HepG2 (cell line): ENCODE measurements around the gene DCTN2. TPM values are rescaled to one million over a fixed set of nuclear protein-coding genes. Genes with fewer than 3 reads are reported as not detected.

Experiments used
- ATAC-seq: fragments of 200-7000 bp; cut with Tn5 transposase; 3 replicates; pipeline ENCODE4 v1.9.1; 2020; ENCODE audit warnings: mild to moderate bottlenecking, moderate library complexity
- BruUV-seq: library from RNA; stranded (reverse); fragments of 400-500 nt; replicated peaks from 2 replicates; lab custom pipeline; 2021; lab: Mats Ljungman, UMichigan
- CTCF ChIA-PET: fragments of 300-600 bp; formaldehyde crosslinking; extraction: SDS; loops from one replicate; lab custom pipeline; 2021; ENCODE audit warnings: low total read pairs, inconsistent platforms, low intra/inter-chr PET ratio; lab: Yijun Ruan, JAX
- POLR2A ChIA-PET: fragments of 350-600 bp; sonication (Branson Sonifier 250); formaldehyde crosslinking; loops from one replicate; lab custom pipeline; 2020; ENCODE audit warnings: antibody characterized with exemption, inconsistent platforms; lab: Yijun Ruan, JAX
- DNase-seq: peaks from one replicate; pipeline ENCODE4 v3.0.0-alpha.2; 2015; ENCODE audit warnings: low spot score
- FAIRE-seq: peaks from 3 replicates; lab custom pipeline; 2011; peaks lifted over from hg19 to GRCh38; lab: Jason Lieb, UNC
- H2AFZ ChIP-seq: one replicate; pipeline ENCODE4 v1.6.1; 2011; ENCODE audit warnings: low read length, inconsistent platforms
- H3K27ac ChIP-seq: fragments of 300-600 bp; 3 replicates; pipeline ENCODE4 v1.8.0; 2011; ENCODE audit warnings: mixed run types, mild to moderate bottlenecking, mixed read lengths, low read length, inconsistent platforms; ENCODE audit not compliant: insufficient read depth; ENCODE audit errors: extremely low read length
- H3K27me3 ChIP-seq, 2 experiments: fragments of 200-600 bp in 1 of 2; 2 replicates in 1 of 2; 3 replicates in 1 of 2; pipeline versions ENCODE4 v1.6.0 to v1.8.0; 2011; ENCODE audit warnings: low read length in 2 of 2, mild to moderate bottlenecking in 2 of 2, moderate library complexity in 2 of 2, inconsistent platforms in 1 of 2; ENCODE audit not compliant: insufficient read depth in 2 of 2, control insufficient read depth in 1 of 2
- H3K36me3 ChIP-seq, 2 experiments: fragments of 200-600 bp in 1 of 2; replicated peaks in 1 of 2; 2 replicates in 1 of 2; 3 replicates in 1 of 2; pipeline versions ENCODE4 v1.5.1 to v1.8.0; 2011; ENCODE audit warnings: low read length in 2 of 2, inconsistent platforms in 1 of 2; ENCODE audit not compliant: insufficient read depth in 2 of 2, control insufficient read depth in 1 of 2
- H3K4me1 ChIP-seq: 2 replicates; pipeline ENCODE4 v1.5.1; 2012; ENCODE audit warnings: low read length, inconsistent platforms; ENCODE audit not compliant: insufficient read depth
- H3K4me2 ChIP-seq: 2 replicates; pipeline ENCODE4 v1.6.0; 2011; ENCODE audit warnings: low read depth, low read length, inconsistent platforms
- H3K4me3 ChIP-seq, 3 experiments: fragments of 200-600 bp in 1 of 3; sonication (generic), shearing (Covaris generic) in 1 of 3; replicated peaks in 1 of 3; 2 replicates each; pipeline ENCODE4 v1.5.1; 2011 to 2016; ENCODE audit warnings: low read length in 3 of 3, inconsistent platforms in 2 of 3, low read depth in 2 of 3, mild to moderate bottlenecking in 2 of 3, control low read depth in 1 of 3, mixed read lengths in 1 of 3; ENCODE audit not compliant: insufficient read depth in 1 of 3
- H3K79me2 ChIP-seq: one replicate; pipeline ENCODE4 v1.6.1; 2011; ENCODE audit warnings: low read length, inconsistent platforms; ENCODE audit not compliant: insufficient read depth
- H3K9ac ChIP-seq: 2 replicates; pipeline ENCODE4 v1.6.0; 2011; ENCODE audit warnings: mild to moderate bottlenecking, low read depth, low read length, inconsistent platforms; ENCODE audit not compliant: insufficient read depth
- H3K9me3 ChIP-seq: 2 replicates; pipeline ENCODE4 v1.5.1; 2012; ENCODE audit warnings: mild to moderate bottlenecking, low read length
- H4K20me1 ChIP-seq: 2 replicates; pipeline ENCODE4 v1.6.0; 2011; ENCODE audit warnings: inconsistent platforms, mild to moderate bottlenecking, low read length, moderate library complexity; ENCODE audit not compliant: insufficient read depth
- AGO1 ChIP-seq: fragments of 200-400 bp; formaldehyde crosslinking; IDR thresholded peaks from 2 replicates; pipeline ENCODE4 v1.6.1; 2017; ENCODE audit warnings: mild to moderate bottlenecking, low read depth, low read length, moderate library complexity; ENCODE audit not compliant: poor library complexity, severe bottlenecking
- CBFB ChIP-seq: sonication (generic); formaldehyde crosslinking; IDR thresholded peaks from 2 replicates; pipeline ENCODE4 v1.4.0; 2020; ENCODE audit warnings: missing genetic modification reagents
- E2F1 ChIP-seq: sonication (generic); formaldehyde crosslinking; IDR thresholded peaks from 2 replicates; pipeline ENCODE4 v1.5.0; 2020; ENCODE audit warnings: missing genetic modification reagents
- FOXM1 ChIP-seq: sonication (generic); formaldehyde crosslinking; IDR thresholded peaks from 2 replicates; pipeline ENCODE4 v1.5.0; 2020; ENCODE audit warnings: missing genetic modification reagents
- HOXA3 ChIP-seq: sonication (generic); formaldehyde crosslinking; IDR thresholded peaks from 2 replicates; pipeline ENCODE4 v1.5.0; 2020; ENCODE audit warnings: missing genetic modification reagents
- KMT2A ChIP-seq: sonication (generic); formaldehyde crosslinking; IDR thresholded peaks from 2 replicates; pipeline ENCODE4 v1.4.0; 2020; ENCODE audit warnings: missing genetic modification reagents
- PHF21A ChIP-seq: sonication (generic); formaldehyde crosslinking; IDR thresholded peaks from 2 replicates; pipeline ENCODE4 v1.5.0; 2020; ENCODE audit warnings: mild to moderate bottlenecking, missing genetic modification reagents
- POLR2A ChIP-seq, 2 experiments: IDR thresholded peaks; 2 replicates each; pipeline ENCODE4 v1.6.1; 2011; ENCODE audit warnings: low read depth in 2 of 2, low read length in 2 of 2, mild to moderate bottlenecking in 1 of 2, moderate library complexity in 1 of 2; ENCODE audit not compliant: insufficient read depth in 1 of 2
- POLR2G ChIP-seq: fragments of 200-400 bp; formaldehyde crosslinking; IDR thresholded peaks from 2 replicates; pipeline ENCODE4 v1.6.1; 2018; ENCODE audit warnings: mild to moderate bottlenecking, low read depth, low read length, moderate library complexity
- TBP ChIP-seq: sonication (generic); formaldehyde crosslinking; IDR thresholded peaks from 2 replicates; pipeline ENCODE4 v1.5.0; 2020; ENCODE audit warnings: missing genetic modification reagents
- TOE1 ChIP-seq: sonication (generic); formaldehyde crosslinking; IDR thresholded peaks from 2 replicates; pipeline ENCODE4 v1.4.0; 2020; ENCODE audit warnings: mild to moderate bottlenecking, missing genetic modification reagents
- U2AF1 ChIP-seq: fragments of 200-400 bp; formaldehyde crosslinking; optimal IDR thresholded peaks from 2 replicates; pipeline ENCODE3; 2017; ENCODE audit warnings: mild to moderate bottlenecking, low read depth, low read length
- ZNF274 ChIP-seq: sonication (generic); formaldehyde crosslinking; IDR thresholded peaks from 2 replicates; pipeline ENCODE4 v1.5.1; 2020; ENCODE audit warnings: mild to moderate bottlenecking, missing genetic modification reagents
- ZNF891 ChIP-seq: sonication (generic); formaldehyde crosslinking; IDR thresholded peaks from 2 replicates; pipeline ENCODE4 v1.5.0; 2020; ENCODE audit warnings: mild to moderate bottlenecking, missing genetic modification reagents
- WGBS: methylation state at CpG from one replicate; pipeline ENCODE4 v1.1.6; 2017; ENCODE audit warnings: low lambda C conversion rate; 5-methylcytosine and 5-hydroxymethylcytosine counted together
- in situ Hi-C: cut with HindIII; loops from 2 replicates; pipeline ENCODE4 v1.10.0; 2017; ENCODE audit warnings: low pct_unique_long_range_greater_than_20kb; ENCODE audit not compliant: extremely low pct_ligation_motif_present
- intact Hi-C: fragments of 100-400 bp; cut with micrococcal nuclease; formaldehyde crosslinking; loops from one replicate; pipeline ENCODE4 v1.10.0; 2022; ENCODE audit not compliant: unreplicated experiment
- polyA plus RNA-seq, 8 experiments: library from polyadenylated mRNA; depleted of rRNA in 3 of 8; stranded (reverse) in 7 of 8; unstranded in 1 of 8; fragments of >200 nt; fragmentation: Illumina TruSeq in 4 of 8; extraction: Trizol in 4 of 8; gene quantifications; 2 replicates each; pipeline versions ENCODE4 v1.2.1 to v1.2.3, GENCODE V29; 2011 to 2016; ENCODE audit warnings: low read depth in 4 of 8, missing spikeins in 1 of 8, mixed read lengths in 1 of 8; ENCODE audit not compliant: insufficient read depth in 1 of 8
- total RNA-seq, 5 experiments: library from RNA; depleted of rRNA; stranded (reverse); fragments of >200 nt; fragmentation: Illumina TruSeq; extraction: Trizol; gene quantifications; 2 replicates each; pipeline ENCODE4 v1.2.3, GENCODE V29; 2016; ENCODE audit warnings: low read depth in 1 of 5
- TF ChIP-seq, protein P1 (sequence below): sonication (generic); formaldehyde crosslinking; conservative IDR thresholded peaks from 2 replicates; pipeline ENCODE4 v1.4.0; 2020; ENCODE audit warnings: mild to moderate bottlenecking, missing genetic modification reagents, moderate library complexity
- TF ChIP-seq, protein P2 (sequence below): sonication (generic); formaldehyde crosslinking; IDR thresholded peaks from 2 replicates; pipeline ENCODE4 v1.5.0; 2020; ENCODE audit warnings: missing genetic modification reagents, mild to moderate bottlenecking, borderline replicate concordance
- TF ChIP-seq, protein P3 (sequence below): sonication (generic); formaldehyde crosslinking; IDR thresholded peaks from 2 replicates; pipeline ENCODE4 v1.5.0; 2020; ENCODE audit warnings: mild to moderate bottlenecking, missing genetic modification reagents, borderline replicate concordance

The DCTN2 gene
- total and polyA plus RNA-seq, 2 of the 13 experiments (the other 11 are each of a cell fraction or from before 2014, with no cell fraction given) = 72.0 to 77.4 TPM

- no TSS peak for BruUV-seq
- no peaks in the 10 kb centered on the region; a peak in 1 of 5 replicates for H3K27me3 ChIP-seq
- DNase-seq (no peak), FAIRE-seq (no peak), ATAC-seq (no peak)
- no peak overlapping the region for H3K27ac ChIP-seq
- H3K9ac ChIP-seq = no peak overlapping the region
- H3K79me2 ChIP-seq = peaks cover 15% of the 10 kb centered on the region
- ChIA-PET POLR2A (interaction anchor here (0.8 to 3.0 kb wide), 3 partner anchors 12 to 50 kb away, joined by 3 to 21 read pairs (median 5); no protein-coding TSS in a partner anchor), CTCF (no interaction called here)
- no peaks in the 10 kb centered on the region for H4K20me1 ChIP-seq
- intact Hi-C loops = no loop called here
- H3K9me3 ChIP-seq = no peaks in the 10 kb centered on the region
- H3K36me3 ChIP-seq = peaks cover 20 to 62% of the 10 kb centered on the region in 2 experiments
- WGBS = 92% methylated on average over 16 of the region's 16 CpGs
- H3K4me3 ChIP-seq = no peak overlapping the region
- in situ Hi-C loops = no loop called here
- H3K4me2 ChIP-seq = no peak overlapping the region
- H3K4me1 ChIP-seq = peaks cover 30% of the 10 kb centered on the region
- no peak overlapping the region for H2AFZ ChIP-seq
- TF ChIP-seq TOE1 (CRISPR knock-in tag) = no peak
- TF ChIP-seq, protein P1, sequence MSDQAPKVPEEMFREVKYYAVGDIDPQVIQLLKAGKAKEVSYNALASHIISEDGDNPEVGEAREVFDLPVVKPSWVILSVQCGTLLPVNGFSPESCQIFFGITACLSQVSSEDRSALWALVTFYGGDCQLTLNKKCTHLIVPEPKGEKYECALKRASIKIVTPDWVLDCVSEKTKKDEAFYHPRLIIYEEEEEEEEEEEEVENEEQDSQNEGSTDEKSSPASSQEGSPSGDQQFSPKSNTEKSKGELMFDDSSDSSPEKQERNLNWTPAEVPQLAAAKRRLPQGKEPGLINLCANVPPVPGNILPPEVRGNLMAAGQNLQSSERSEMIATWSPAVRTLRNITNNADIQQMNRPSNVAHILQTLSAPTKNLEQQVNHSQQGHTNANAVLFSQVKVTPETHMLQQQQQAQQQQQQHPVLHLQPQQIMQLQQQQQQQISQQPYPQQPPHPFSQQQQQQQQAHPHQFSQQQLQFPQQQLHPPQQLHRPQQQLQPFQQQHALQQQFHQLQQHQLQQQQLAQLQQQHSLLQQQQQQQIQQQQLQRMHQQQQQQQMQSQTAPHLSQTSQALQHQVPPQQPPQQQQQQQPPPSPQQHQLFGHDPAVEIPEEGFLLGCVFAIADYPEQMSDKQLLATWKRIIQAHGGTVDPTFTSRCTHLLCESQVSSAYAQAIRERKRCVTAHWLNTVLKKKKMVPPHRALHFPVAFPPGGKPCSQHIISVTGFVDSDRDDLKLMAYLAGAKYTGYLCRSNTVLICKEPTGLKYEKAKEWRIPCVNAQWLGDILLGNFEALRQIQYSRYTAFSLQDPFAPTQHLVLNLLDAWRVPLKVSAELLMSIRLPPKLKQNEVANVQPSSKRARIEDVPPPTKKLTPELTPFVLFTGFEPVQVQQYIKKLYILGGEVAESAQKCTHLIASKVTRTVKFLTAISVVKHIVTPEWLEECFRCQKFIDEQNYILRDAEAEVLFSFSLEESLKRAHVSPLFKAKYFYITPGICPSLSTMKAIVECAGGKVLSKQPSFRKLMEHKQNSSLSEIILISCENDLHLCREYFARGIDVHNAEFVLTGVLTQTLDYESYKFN (CRISPR knock-in tag) = no peak
- peak in 1 of 2 experiments; percentile 22; a peak in 1 of 4 replicates for TF ChIP-seq POLR2A (IDR thresholded peaks at IDR 0.05; ENCODE audit: insufficient read depth in 1 of 2, low read depth in 2 of 2, low read length in 2 of 2)
- TF ChIP-seq TBP = no peak
- TF ChIP-seq, protein P2, sequence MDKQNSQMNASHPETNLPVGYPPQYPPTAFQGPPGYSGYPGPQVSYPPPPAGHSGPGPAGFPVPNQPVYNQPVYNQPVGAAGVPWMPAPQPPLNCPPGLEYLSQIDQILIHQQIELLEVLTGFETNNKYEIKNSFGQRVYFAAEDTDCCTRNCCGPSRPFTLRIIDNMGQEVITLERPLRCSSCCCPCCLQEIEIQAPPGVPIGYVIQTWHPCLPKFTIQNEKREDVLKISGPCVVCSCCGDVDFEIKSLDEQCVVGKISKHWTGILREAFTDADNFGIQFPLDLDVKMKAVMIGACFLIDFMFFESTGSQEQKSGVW (CRISPR knock-in tag) = no peak
- TF ChIP-seq PHF21A (CRISPR knock-in tag) = no peak
- TF ChIP-seq E2F1 = no peak
- TF ChIP-seq POLR2G = 0 out of 2 replicates have a peak, but pooled peaks have one; percentile 1
- no peak for TF ChIP-seq U2AF1
- no peak for TF ChIP-seq FOXM1 (CRISPR knock-in tag)
- no peak for TF ChIP-seq KMT2A (CRISPR knock-in tag)
- TF ChIP-seq, protein P3, sequence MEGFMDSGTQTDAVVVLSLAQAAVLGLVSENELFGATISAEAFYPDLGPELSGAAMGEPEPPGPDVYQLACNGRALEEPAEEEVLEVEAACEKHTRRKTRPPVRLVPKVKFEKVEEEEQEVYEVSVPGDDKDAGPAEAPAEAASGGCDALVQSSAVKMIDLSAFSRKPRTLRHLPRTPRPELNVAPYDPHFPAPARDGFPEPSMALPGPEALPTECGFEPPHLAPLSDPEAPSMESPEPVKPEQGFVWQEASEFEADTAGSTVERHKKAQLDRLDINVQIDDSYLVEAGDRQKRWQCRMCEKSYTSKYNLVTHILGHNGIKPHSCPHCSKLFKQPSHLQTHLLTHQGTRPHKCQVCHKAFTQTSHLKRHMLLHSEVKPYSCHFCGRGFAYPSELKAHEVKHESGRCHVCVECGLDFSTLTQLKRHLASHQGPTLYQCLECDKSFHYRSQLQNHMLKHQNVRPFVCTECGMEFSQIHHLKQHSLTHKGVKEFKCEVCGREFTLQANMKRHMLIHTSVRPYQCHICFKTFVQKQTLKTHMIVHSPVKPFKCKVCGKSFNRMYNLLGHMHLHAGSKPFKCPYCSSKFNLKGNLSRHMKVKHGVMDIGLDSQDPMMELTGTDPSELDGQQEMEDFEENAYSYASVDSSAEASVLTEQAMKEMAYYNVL = no peak
- peak; percentile 27 for TF ChIP-seq AGO1
- no peak for TF ChIP-seq CBFB (CRISPR knock-in tag)
- no peak for TF ChIP-seq ZNF891
- TF ChIP-seq ZNF274 (CRISPR knock-in tag) = no peak
- no peak for TF ChIP-seq HOXA3 (CRISPR knock-in tag)
Measured at GRCh38 chr12:57525615-57526383, 21.2 kb downstream of the DCTN2 start.
